ENCODE data around the gene RSU1.

DNA sequence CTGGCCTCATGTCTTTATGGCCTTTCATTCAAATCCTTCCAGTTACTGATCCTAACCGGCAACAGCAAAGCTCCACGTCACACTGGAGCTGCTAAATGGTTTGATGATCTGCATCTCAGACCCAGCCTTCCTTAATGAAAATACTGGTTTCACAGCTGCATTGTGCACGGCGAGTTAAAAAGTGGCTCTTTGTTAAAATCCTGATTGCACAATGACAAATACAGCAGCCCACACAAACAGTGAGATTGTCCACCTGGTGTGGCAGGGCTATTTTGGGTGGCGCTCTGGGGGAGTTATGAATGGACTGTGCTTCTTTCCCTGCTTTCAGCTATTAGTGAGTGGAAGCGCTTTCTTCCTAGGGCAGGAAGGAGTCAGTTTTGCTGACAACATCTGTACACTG is 232.1 kb downstream of the RSU1 start:
- TF ChIP-seq, protein P1, sequence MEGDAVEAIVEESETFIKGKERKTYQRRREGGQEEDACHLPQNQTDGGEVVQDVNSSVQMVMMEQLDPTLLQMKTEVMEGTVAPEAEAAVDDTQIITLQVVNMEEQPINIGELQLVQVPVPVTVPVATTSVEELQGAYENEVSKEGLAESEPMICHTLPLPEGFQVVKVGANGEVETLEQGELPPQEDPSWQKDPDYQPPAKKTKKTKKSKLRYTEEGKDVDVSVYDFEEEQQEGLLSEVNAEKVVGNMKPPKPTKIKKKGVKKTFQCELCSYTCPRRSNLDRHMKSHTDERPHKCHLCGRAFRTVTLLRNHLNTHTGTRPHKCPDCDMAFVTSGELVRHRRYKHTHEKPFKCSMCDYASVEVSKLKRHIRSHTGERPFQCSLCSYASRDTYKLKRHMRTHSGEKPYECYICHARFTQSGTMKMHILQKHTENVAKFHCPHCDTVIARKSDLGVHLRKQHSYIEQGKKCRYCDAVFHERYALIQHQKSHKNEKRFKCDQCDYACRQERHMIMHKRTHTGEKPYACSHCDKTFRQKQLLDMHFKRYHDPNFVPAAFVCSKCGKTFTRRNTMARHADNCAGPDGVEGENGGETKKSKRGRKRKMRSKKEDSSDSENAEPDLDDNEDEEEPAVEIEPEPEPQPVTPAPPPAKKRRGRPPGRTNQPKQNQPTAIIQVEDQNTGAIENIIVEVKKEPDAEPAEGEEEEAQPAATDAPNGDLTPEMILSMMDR (IDR thresholded peaks at IDR 0.05; ENCODE audit: insufficient read depth, low read depth, low read length) = no peak
- no peak for TF ChIP-seq EZH2 (IDR thresholded peaks at IDR 0.05; ENCODE audit: insufficient read depth, low read length)

Measured in astrocyte (in vitro differentiated cells and primary cell).